H9 (cell line): ENCODE data around the gene SLC35F3. TPM values are rescaled to one million over a fixed set of nuclear protein-coding genes. Genes with fewer than 3 reads are reported as not detected.

Experiments
- DNase-seq: peaks from one replicate; pipeline ENCODE4 v3.0.0-alpha.2; 2017
- H2AFZ ChIP-seq: one replicate; pipeline ENCODE4 v1.6.1; 2013; ENCODE audit warnings: mild to moderate bottlenecking, low read length, control low read depth, moderate library complexity
- H2AK5ac ChIP-seq: 2 replicates; pipeline ENCODE4 v1.6.1; 2013; ENCODE audit warnings: low read length, control low read depth, mixed read lengths; ENCODE audit not compliant: insufficient read length
- H2BK120ac ChIP-seq: one replicate; pipeline ENCODE4 v1.6.1; 2013; ENCODE audit warnings: low read depth, mild to moderate bottlenecking, low read length, control low read depth, inconsistent platforms; ENCODE audit not compliant: poor library complexity, severe bottlenecking
- H2BK12ac ChIP-seq: 2 replicates; pipeline ENCODE4 v1.6.1; 2013; ENCODE audit warnings: low read length, control low read depth, mixed read lengths, low read depth; ENCODE audit not compliant: insufficient read length
- H2BK15ac ChIP-seq: 2 replicates; pipeline ENCODE4 v1.6.1; 2013; ENCODE audit warnings: low read depth, low read length, control low read depth
- H2BK20ac ChIP-seq: one replicate; pipeline ENCODE4 v1.6.1; 2013; ENCODE audit warnings: low read depth, mild to moderate bottlenecking, low read length, control low read depth, inconsistent platforms; ENCODE audit not compliant: poor library complexity, severe bottlenecking
- H2BK5ac ChIP-seq: 2 replicates; pipeline ENCODE4 v1.6.1; 2013; ENCODE audit warnings: low read length, control low read depth, mixed read lengths; ENCODE audit not compliant: insufficient read length
- H3K14ac ChIP-seq: 2 replicates; pipeline ENCODE4 v1.6.1; 2013; ENCODE audit warnings: low read length, control low read depth; ENCODE audit not compliant: insufficient read depth
- H3K18ac ChIP-seq: 2 replicates; pipeline ENCODE4 v1.6.1; 2013; ENCODE audit warnings: low read depth, mild to moderate bottlenecking, mixed read lengths, low read length, control low read depth; ENCODE audit not compliant: insufficient read length
- H3K23ac ChIP-seq: 2 replicates; pipeline ENCODE4 v1.6.1; 2013; ENCODE audit warnings: low read length, control low read depth, mixed read lengths, low read depth; ENCODE audit not compliant: insufficient read length
- H3K23me2 ChIP-seq: 2 replicates; pipeline ENCODE4 v1.6.1; 2013; ENCODE audit warnings: low read depth, mild to moderate bottlenecking, mixed read lengths, low read length, control low read depth; ENCODE audit not compliant: insufficient read length, poor library complexity, severe bottlenecking
- H3K27ac ChIP-seq: 2 replicates; pipeline ENCODE4 v1.5.1; 2013; ENCODE audit warnings: low read length, control low read depth, mixed read lengths, low read depth; ENCODE audit not compliant: insufficient read length
- H3K27me3 ChIP-seq: 2 replicates; pipeline ENCODE4 v1.6.1; 2013; ENCODE audit warnings: low read length, control low read depth, inconsistent platforms; ENCODE audit not compliant: insufficient read depth
- H3K4ac ChIP-seq: 2 replicates; pipeline ENCODE4 v1.6.1; 2013; ENCODE audit warnings: low read depth, mild to moderate bottlenecking, control low read depth, inconsistent platforms, low read length, moderate library complexity
- H3K4me1 ChIP-seq: 2 replicates; pipeline ENCODE4 v1.6.1; 2013; ENCODE audit warnings: low read length, control low read depth, inconsistent platforms; ENCODE audit not compliant: insufficient read depth
- H3K4me2 ChIP-seq: 2 replicates; pipeline ENCODE4 v1.6.1; 2013; ENCODE audit warnings: low read length, control low read depth, mixed read lengths; ENCODE audit not compliant: insufficient read length, insufficient read depth
- H3K56ac ChIP-seq: 2 replicates; pipeline ENCODE4 v1.6.1; 2013; ENCODE audit warnings: low read depth, mild to moderate bottlenecking, mixed read lengths, low read length, control low read depth; ENCODE audit not compliant: insufficient read length
- H3K79me1 ChIP-seq: 2 replicates; pipeline ENCODE4 v1.6.1; 2013; ENCODE audit warnings: low read depth, mild to moderate bottlenecking, moderate library complexity, low read length, control low read depth, inconsistent platforms; ENCODE audit not compliant: insufficient read depth, poor library complexity, severe bottlenecking
- H3K79me2 ChIP-seq: 2 replicates; pipeline ENCODE4 v1.6.1; 2013; ENCODE audit warnings: low read length, control low read depth, inconsistent platforms; ENCODE audit not compliant: insufficient read depth
- H3K9ac ChIP-seq: 2 replicates; pipeline ENCODE4 v1.6.1; 2013; ENCODE audit warnings: low read length, control low read depth, mixed read lengths; ENCODE audit not compliant: insufficient read length; ENCODE audit errors: extremely low read depth
- H3K9me3 ChIP-seq: one replicate; pipeline ENCODE4 v1.6.1; 2013; ENCODE audit warnings: low read depth, low read length, inconsistent platforms; ENCODE audit not compliant: control insufficient read depth
- H3T11ph ChIP-seq: one replicate; pipeline ENCODE4 v1.6.1; 2013; ENCODE audit warnings: mild to moderate bottlenecking, low read length, control low read depth, inconsistent platforms
- H4K20me1 ChIP-seq: one replicate; pipeline ENCODE4 v1.6.1; 2013; ENCODE audit not compliant: control insufficient read depth, insufficient read length, insufficient read depth
- H4K5ac ChIP-seq: 2 replicates; pipeline ENCODE4 v1.6.1; 2013; ENCODE audit warnings: low read depth, mild to moderate bottlenecking, mixed read lengths, low read length, control low read depth; ENCODE audit not compliant: insufficient read length
- H4K8ac ChIP-seq: replicated peaks from 2 replicates; pipeline ENCODE4 v1.6.1; 2013; ENCODE audit warnings: low read length, control low read depth, mixed read lengths, low read depth; ENCODE audit not compliant: insufficient read length
- H4K91ac ChIP-seq: 2 replicates; pipeline ENCODE4 v1.6.1; 2013; ENCODE audit warnings: low read depth, mild to moderate bottlenecking, moderate library complexity, mixed read lengths, low read length, control low read depth; ENCODE audit not compliant: insufficient read length
- H3K27ac Mint-ChIP-seq, 3 experiments: 2 replicates in 2 of 3; 3 replicates in 1 of 3; pipeline ENCODE4 v1.8.0; 2020 to 2021; ENCODE audit warnings: mixed read lengths in 3 of 3, mild to moderate bottlenecking in 1 of 3, moderate library complexity in 1 of 3
- H3K27me3 Mint-ChIP-seq: 2 replicates; pipeline ENCODE4 v1.8.0; 2021; ENCODE audit warnings: low read depth, mild to moderate bottlenecking, moderate library complexity, mixed read lengths
- H3K36me3 Mint-ChIP-seq, 3 experiments: 2 replicates in 2 of 3; 3 replicates in 1 of 3; pipeline ENCODE4 v1.8.0; 2020 to 2021; ENCODE audit warnings: low read depth in 3 of 3, mixed read lengths in 3 of 3; ENCODE audit not compliant: insufficient read depth in 1 of 3
- H3K4me1 Mint-ChIP-seq, 2 experiments: 2 replicates each; pipeline ENCODE4 v1.8.0; 2020; ENCODE audit warnings: mixed read lengths in 2 of 2
- H3K4me3 Mint-ChIP-seq, 2 experiments: 2 replicates in 1 of 2; 3 replicates in 1 of 2; pipeline ENCODE4 v1.8.0; 2020 to 2021; ENCODE audit warnings: mild to moderate bottlenecking in 2 of 2, mixed read lengths in 2 of 2, moderate library complexity in 1 of 2
- H3K9me3 Mint-ChIP-seq, 2 experiments: 2 replicates in 1 of 2; 3 replicates in 1 of 2; pipeline ENCODE4 v1.8.0; 2020; ENCODE audit warnings: mild to moderate bottlenecking in 2 of 2, mixed read lengths in 2 of 2, moderate library complexity in 1 of 2
- WGBS: extraction: QIAGEN DNeasy Blood & Tissue Kit; methylation state at CpG from one replicate; pipeline ENCODE4 v1.1.7; 2013; ENCODE audit warnings: missing lambda C conversion rate, low lambda C conversion rate, mixed read lengths; ENCODE audit not compliant: insufficient read length; ENCODE audit errors: extremely low coverage; 5-methylcytosine and 5-hydroxymethylcytosine counted together
- total RNA-seq: library from RNA; stranded (reverse); gene quantifications from 2 replicates; pipeline ENCODE4 v1.2.1, GENCODE V29; 2021
- TF ChIP-seq, protein P1 (sequence below): fragments of 200-600 bp; sonication (generic); conservative IDR thresholded peaks from 3 replicates; pipeline ENCODE4 v1.8.0; 2021; ENCODE audit warnings: antibody characterized with exemption, mild to moderate bottlenecking

The SLC35F3 gene
- total RNA-seq, 1 experiment from 2014 or later = 0.81 TPM

DNA sequence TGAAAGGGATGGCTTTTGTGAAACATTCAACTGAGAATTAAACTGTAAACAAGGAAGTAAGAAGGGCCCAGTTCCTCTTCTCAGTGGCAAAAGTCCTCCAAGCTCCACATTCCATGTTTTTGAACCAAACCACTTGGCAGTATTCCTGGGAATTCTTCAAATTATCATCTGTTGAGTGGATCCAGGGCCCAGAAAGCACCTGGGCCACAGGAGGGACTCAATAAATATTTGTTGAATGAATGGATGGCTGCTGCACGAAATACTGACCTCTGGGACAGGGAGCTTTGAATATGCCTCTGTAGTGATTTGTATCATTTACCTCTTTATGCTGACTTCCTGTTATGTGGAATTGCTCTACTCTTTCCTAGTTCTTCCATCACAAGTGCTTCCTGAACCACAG, 4.7 kb downstream of the SLC35F3 start:
- no CpG with 5 or more reads among the region's 1 CpG for WGBS
- Histone ChIP-seq H3K23ac (no peak overlapping the region), H2BK15ac (no peak overlapping the region), H3K79me1 (no peaks in the 10 kb centered on the region), H2AK5ac (no peak overlapping the region), H3T11ph (no peak overlapping the region), H3K14ac (no peak overlapping the region), H3K4me1 (no peaks in the 10 kb centered on the region), H3K4ac (no peak overlapping the region), H4K20me1 (no peaks in the 10 kb centered on the region), H3K9ac (no peak overlapping the region), H3K56ac (no peak overlapping the region), H4K8ac (no peak overlapping the region), H4K91ac (no peak overlapping the region), H3K27ac (no peak overlapping the region), H2BK12ac (no peak overlapping the region), H2AFZ (no peak overlapping the region), H4K5ac (no peak overlapping the region), H3K23me2 (peaks cover 9% of the 10 kb centered on the region), H2BK120ac (no peak overlapping the region), H3K18ac (no peak overlapping the region), H3K79me2 (no peaks in the 10 kb centered on the region), H2BK20ac (no peak overlapping the region), H3K27me3 (peaks cover 17% of the 10 kb centered on the region), H3K4me2 (no peak overlapping the region), H3K9me3 (no peaks in the 10 kb centered on the region), H2BK5ac (no peak overlapping the region)
- Mint-ChIP-seq H3K27ac (no peak overlapping the region), H3K27me3 (peaks cover 51% of the 10 kb centered on the region), H3K9me3 (no peaks in the 10 kb centered on the region), H3K4me1 (peaks cover 8% of the 10 kb centered on the region in 2 experiments), H3K36me3 (no peaks in the 10 kb centered on the region; a peak in 1 of 7 replicates), H3K4me3 (no peak overlapping the region)
- DNase-seq = no peak
- TF ChIP-seq, protein P1, sequence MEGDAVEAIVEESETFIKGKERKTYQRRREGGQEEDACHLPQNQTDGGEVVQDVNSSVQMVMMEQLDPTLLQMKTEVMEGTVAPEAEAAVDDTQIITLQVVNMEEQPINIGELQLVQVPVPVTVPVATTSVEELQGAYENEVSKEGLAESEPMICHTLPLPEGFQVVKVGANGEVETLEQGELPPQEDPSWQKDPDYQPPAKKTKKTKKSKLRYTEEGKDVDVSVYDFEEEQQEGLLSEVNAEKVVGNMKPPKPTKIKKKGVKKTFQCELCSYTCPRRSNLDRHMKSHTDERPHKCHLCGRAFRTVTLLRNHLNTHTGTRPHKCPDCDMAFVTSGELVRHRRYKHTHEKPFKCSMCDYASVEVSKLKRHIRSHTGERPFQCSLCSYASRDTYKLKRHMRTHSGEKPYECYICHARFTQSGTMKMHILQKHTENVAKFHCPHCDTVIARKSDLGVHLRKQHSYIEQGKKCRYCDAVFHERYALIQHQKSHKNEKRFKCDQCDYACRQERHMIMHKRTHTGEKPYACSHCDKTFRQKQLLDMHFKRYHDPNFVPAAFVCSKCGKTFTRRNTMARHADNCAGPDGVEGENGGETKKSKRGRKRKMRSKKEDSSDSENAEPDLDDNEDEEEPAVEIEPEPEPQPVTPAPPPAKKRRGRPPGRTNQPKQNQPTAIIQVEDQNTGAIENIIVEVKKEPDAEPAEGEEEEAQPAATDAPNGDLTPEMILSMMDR = no peak
